Cortex of kidney (tissue), 1 donor: ENCODE data around the gene METAP2.

ENCODE experiments used
- DNase-seq: peaks from one replicate; lab custom pipeline; 2025; lab: John Stamatoyannopoulos, UW

METAP2 gene

GRCh38 chr12:95513599-95513998, 39.6 kb downstream of the METAP2 start:
- DNase-seq = no peak

- no peak for DNase-seq
These were observed 41.2 kb downstream of the METAP2 start for GRCh38 chr12:95515197-95515596.

- no peak for DNase-seq
These were observed 42.8 kb downstream of the METAP2 start for GRCh38 chr12:95516757-95517156.

GRCh38 chr12:95517246-95517645, 43.3 kb downstream of the METAP2 start:
- no peak for DNase-seq

GRCh38 chr12:95518944-95519343, 45.0 kb downstream of the METAP2 start:
- no peak for DNase-seq

GRCh38 chr12:95520816-95521215, 46.9 kb downstream of the METAP2 start:
- DNase-seq = no peak

GRCh38 chr12:95522692-95523091, 48.7 kb downstream of the METAP2 start:
- DNase-seq = no peak

- DNase-seq = no peak
These were observed 54.5 kb downstream of the METAP2 start for GRCh38 chr12:95528431-95528830.

GRCh38 chr12:95529693-95530225, 55.8 kb downstream of the METAP2 start:
- no peak for DNase-seq

- DNase-seq = no peak
These were observed 58.9 kb downstream of the METAP2 start for GRCh38 chr12:95532851-95533250.

GRCh38 chr12:95533985-95534384, 60.0 kb downstream of the METAP2 start:
- no peak for DNase-seq

- DNase-seq = no peak
These were observed 64.1 kb downstream of the METAP2 start for GRCh38 chr12:95538006-95538405.

GRCh38 chr12:95538656-95539055, 64.7 kb downstream of the METAP2 start:
- no peak for DNase-seq

GRCh38 chr12:95541436-95541835, 67.5 kb downstream of the METAP2 start:
- no peak for DNase-seq

- no peak for DNase-seq
These were observed 69.4 kb downstream of the METAP2 start for GRCh38 chr12:95543305-95543704.

- no peak for DNase-seq
These were observed 70.8 kb downstream of the METAP2 start for GRCh38 chr12:95544756-95545155.

GRCh38 chr12:95545303-95545702, 71.4 kb downstream of the METAP2 start:
- DNase-seq = no peak

GRCh38 chr12:95545731-95546490, 72.0 kb downstream of the METAP2 start:
- DNase-seq = no peak

GRCh38 chr12:95546491-95546813, 72.5 kb downstream of the METAP2 start:
- DNase-seq = no peak

- DNase-seq = no peak
These were observed 73.6 kb downstream of the METAP2 start for GRCh38 chr12:95547522-95548055.

- no peak for DNase-seq
These were observed 74.1 kb downstream of the METAP2 start for GRCh38 chr12:95548056-95548538.

- DNase-seq = no peak
These were observed 74.8 kb downstream of the METAP2 start for GRCh38 chr12:95548539-95549391.
